Panc1 (cell line): ENCODE measurements around the gene AKAP9.

Source experiments
- CTCF ChIP-seq: fragments of 450-650 bp; IDR thresholded peaks from 2 replicates; pipeline ENCODE4 v1.5.1; 2017; ENCODE audit warnings: mild to moderate bottlenecking
- POLR2AphosphoS5 ChIP-seq: IDR thresholded peaks from 2 replicates; pipeline ENCODE4 v1.6.1; 2012; ENCODE audit warnings: mild to moderate bottlenecking, low read depth, low read length, moderate library complexity
- SIN3A ChIP-seq: IDR thresholded peaks from 2 replicates; pipeline ENCODE4 v1.6.1; 2012; ENCODE audit warnings: low read depth, mild to moderate bottlenecking, low read length, moderate library complexity, borderline replicate concordance; ENCODE audit not compliant: insufficient read depth
- TCF7L2 ChIP-seq: IDR thresholded peaks from 2 replicates; pipeline ENCODE4 v1.6.1; 2011; ENCODE audit warnings: mild to moderate bottlenecking, low read depth, low read length, inconsistent platforms
- TF ChIP-seq, protein P1 (sequence below), 2 experiments: IDR thresholded peaks; 2 replicates each; pipeline ENCODE4 v1.6.1; 2011 to 2012; ENCODE audit warnings: low read depth in 2 of 2, control low read depth in 1 of 2, low read length in 1 of 2, mild to moderate bottlenecking in 1 of 2, moderate library complexity in 1 of 2; ENCODE audit not compliant: insufficient read depth in 1 of 2

DNA sequence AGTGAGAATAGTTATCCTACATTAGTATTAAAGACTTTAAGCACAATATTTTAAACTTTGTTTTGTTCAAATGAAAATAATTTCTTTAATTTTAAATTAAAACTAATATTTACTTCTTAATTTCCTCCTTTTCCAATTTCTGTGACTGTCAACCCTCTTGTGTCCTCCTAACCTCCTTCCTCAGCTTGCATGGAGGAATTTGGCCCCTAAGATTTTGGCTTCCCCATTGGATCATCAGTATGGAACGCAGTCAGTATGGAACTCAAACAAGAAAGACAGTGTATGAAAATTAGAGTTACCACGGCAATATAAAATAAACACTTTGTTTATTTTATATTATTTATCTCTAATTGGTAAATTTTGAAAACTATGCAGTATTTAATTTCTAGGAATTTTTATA, 102.4 kb downstream of the AKAP9 start:
- TF ChIP-seq CTCF (no peak), SIN3A (no peak), POLR2AphosphoS5 (no peak), TCF7L2 (no peak)
- TF ChIP-seq, protein P1, sequence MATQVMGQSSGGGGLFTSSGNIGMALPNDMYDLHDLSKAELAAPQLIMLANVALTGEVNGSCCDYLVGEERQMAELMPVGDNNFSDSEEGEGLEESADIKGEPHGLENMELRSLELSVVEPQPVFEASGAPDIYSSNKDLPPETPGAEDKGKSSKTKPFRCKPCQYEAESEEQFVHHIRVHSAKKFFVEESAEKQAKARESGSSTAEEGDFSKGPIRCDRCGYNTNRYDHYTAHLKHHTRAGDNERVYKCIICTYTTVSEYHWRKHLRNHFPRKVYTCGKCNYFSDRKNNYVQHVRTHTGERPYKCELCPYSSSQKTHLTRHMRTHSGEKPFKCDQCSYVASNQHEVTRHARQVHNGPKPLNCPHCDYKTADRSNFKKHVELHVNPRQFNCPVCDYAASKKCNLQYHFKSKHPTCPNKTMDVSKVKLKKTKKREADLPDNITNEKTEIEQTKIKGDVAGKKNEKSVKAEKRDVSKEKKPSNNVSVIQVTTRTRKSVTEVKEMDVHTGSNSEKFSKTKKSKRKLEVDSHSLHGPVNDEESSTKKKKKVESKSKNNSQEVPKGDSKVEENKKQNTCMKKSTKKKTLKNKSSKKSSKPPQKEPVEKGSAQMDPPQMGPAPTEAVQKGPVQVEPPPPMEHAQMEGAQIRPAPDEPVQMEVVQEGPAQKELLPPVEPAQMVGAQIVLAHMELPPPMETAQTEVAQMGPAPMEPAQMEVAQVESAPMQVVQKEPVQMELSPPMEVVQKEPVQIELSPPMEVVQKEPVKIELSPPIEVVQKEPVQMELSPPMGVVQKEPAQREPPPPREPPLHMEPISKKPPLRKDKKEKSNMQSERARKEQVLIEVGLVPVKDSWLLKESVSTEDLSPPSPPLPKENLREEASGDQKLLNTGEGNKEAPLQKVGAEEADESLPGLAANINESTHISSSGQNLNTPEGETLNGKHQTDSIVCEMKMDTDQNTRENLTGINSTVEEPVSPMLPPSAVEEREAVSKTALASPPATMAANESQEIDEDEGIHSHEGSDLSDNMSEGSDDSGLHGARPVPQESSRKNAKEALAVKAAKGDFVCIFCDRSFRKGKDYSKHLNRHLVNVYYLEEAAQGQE (IDR thresholded peaks at IDR 0.05; ENCODE audit: insufficient read depth in 1 of 2, low read depth in 2 of 2, low read length in 1 of 2) = no peak
